GM12878 (cell line): ENCODE results near the gene SLC25A39. TPM values are rescaled to one million over a fixed set of nuclear protein-coding genes. Genes with fewer than 3 reads are reported as not detected.

Source experiments
- ATAC-seq: fragments of 200-7000 bp; cut with Tn5 transposase; 3 replicates; pipeline ENCODE4 v1.9.1; 2020; ENCODE audit warnings: mild to moderate bottlenecking, moderate library complexity
- BruUV-seq: library from RNA; stranded (reverse); fragments of 400-500 nt; replicated peaks from 2 replicates; lab custom pipeline; 2021; lab: Mats Ljungman, UMichigan
- CTCF ChIA-PET: fragments of 300-600 bp; sonication (Branson Sonifier 250); formaldehyde crosslinking; extraction: SDS; loops from one replicate; lab custom pipeline; 2021; ENCODE audit warnings: inconsistent platforms; lab: Yijun Ruan, JAX
- POLR2A ChIA-PET: fragments of 350-600 bp; formaldehyde crosslinking; extraction: SDS; loops from one replicate; lab custom pipeline; 2021; ENCODE audit warnings: inconsistent platforms; lab: Charles Lee
- RAD21 ChIA-PET: fragments of 300-600 bp; sonication (Branson Sonifier 250); formaldehyde crosslinking; loops from one replicate; lab custom pipeline; 2023; ENCODE audit warnings: antibody characterized with exemption; ENCODE audit not compliant: unreplicated experiment; lab: Charles Lee
- SMC1A ChIA-PET: fragments of 300-600 bp; sonication (Branson Sonifier 250); formaldehyde crosslinking; loops from one replicate; lab custom pipeline; 2023; ENCODE audit not compliant: unreplicated experiment, uncharacterized antibody; lab: Charles Lee
- DNase-seq: peaks from one replicate; pipeline ENCODE4 v3.0.0-alpha.2; 2011; ENCODE audit warnings: low read depth, low spot score
- FAIRE-seq: peaks from 3 replicates; lab custom pipeline; 2011; peaks lifted over from hg19 to GRCh38; lab: Jason Lieb, UNC
- H2AFZ ChIP-seq: 2 replicates; pipeline ENCODE4 v1.6.0; 2011; ENCODE audit warnings: low read depth, low read length, control low read depth; ENCODE audit not compliant: control insufficient read depth
- H3K27ac ChIP-seq: 2 replicates; pipeline ENCODE4 v1.5.1; 2011; ENCODE audit warnings: control low read depth; ENCODE audit not compliant: control insufficient read depth, insufficient read depth
- H3K27me3 ChIP-seq, 2 experiments: replicated peaks in 1 of 2; 2 replicates each; pipeline versions ENCODE4 v1.6.0 to v1.6.1; 2011; ENCODE audit warnings: low read length in 1 of 2; ENCODE audit not compliant: control insufficient read depth in 2 of 2, insufficient read depth in 2 of 2
- H3K36me3 ChIP-seq, 2 experiments: 2 replicates each; pipeline ENCODE4 v1.5.1; 2011; ENCODE audit warnings: low read length in 1 of 2; ENCODE audit not compliant: control insufficient read depth in 2 of 2, insufficient read depth in 2 of 2
- H3K4me1 ChIP-seq: 2 replicates; pipeline ENCODE4 v1.6.1; 2011; ENCODE audit warnings: mild to moderate bottlenecking, low read length, moderate library complexity, mixed read lengths; ENCODE audit not compliant: control insufficient read depth, insufficient read depth
- H3K4me2 ChIP-seq: 2 replicates; pipeline ENCODE4 v1.6.0; 2011; ENCODE audit warnings: control low read depth; ENCODE audit not compliant: control insufficient read depth, insufficient read depth
- H3K4me3 ChIP-seq: fragments of 200-600 bp; sonication (generic); 2 replicates; pipeline ENCODE4 v1.5.1; 2016
- H3K79me2 ChIP-seq: 2 replicates; pipeline ENCODE4 v1.6.0; 2011; ENCODE audit warnings: low read length; ENCODE audit not compliant: control insufficient read depth, insufficient read depth
- H3K9ac ChIP-seq: 2 replicates; pipeline ENCODE4 v1.8.0; 2011; ENCODE audit warnings: low read length, control low read depth, mixed read lengths; ENCODE audit not compliant: control insufficient read depth, insufficient read depth
- H3K9me3 ChIP-seq: replicated peaks from 3 replicates; pipeline ENCODE4 v1.5.1; 2011; ENCODE audit warnings: mild to moderate bottlenecking, low read length; ENCODE audit not compliant: control insufficient read depth, insufficient read depth
- H4K20me1 ChIP-seq: 2 replicates; pipeline ENCODE4 v1.6.0; 2011; ENCODE audit not compliant: control insufficient read depth, insufficient read depth
- E2F8 ChIP-seq: fragments of 450-650 bp; IDR thresholded peaks from 2 replicates; pipeline ENCODE4 v1.6.1; 2018; ENCODE audit warnings: mild to moderate bottlenecking, low read depth, moderate library complexity; ENCODE audit not compliant: partially characterized antibody
- JUND ChIP-seq: IDR thresholded peaks from 2 replicates; pipeline ENCODE4 v1.6.1; 2012; ENCODE audit warnings: low read depth, mild to moderate bottlenecking, low read length, improper control_type of control experiment, moderate library complexity
- RUNX3 ChIP-seq: IDR thresholded peaks from 2 replicates; pipeline ENCODE4 v1.6.1; 2012; ENCODE audit warnings: low read length, inconsistent platforms
- SMARCA5 ChIP-seq: fragments of 450-650 bp; IDR thresholded peaks from 2 replicates; pipeline ENCODE4 v1.6.1; 2017; ENCODE audit warnings: mild to moderate bottlenecking
- TBL1XR1 ChIP-seq: IDR thresholded peaks from 2 replicates; pipeline ENCODE4 v1.6.1; 2012; ENCODE audit warnings: low read depth, low read length, improper control_type of control experiment
- WGBS: methylation state at CpG from one replicate; pipeline ENCODE4 v1.1.6; 2016; ENCODE audit warnings: low lambda C conversion rate; ENCODE audit not compliant: insufficient replicate concordance, insufficient coverage; ENCODE audit errors: missing lambda C conversion rate; 5-methylcytosine and 5-hydroxymethylcytosine counted together
- in situ Hi-C: fragments of 300-500 bp; cut with MboI; formaldehyde crosslinking; loops from 9 replicates; pipeline ENCODE4 v1.14.3; 2018; ENCODE audit warnings: mixed read lengths
- intact Hi-C: fragments of 100-400 bp; cut with micrococcal nuclease; formaldehyde crosslinking; loops from one replicate; pipeline ENCODE4 v1.14.2; 2022; ENCODE audit not compliant: unreplicated experiment
- polyA plus RNA-seq, 11 experiments: library from polyadenylated mRNA; depleted of rRNA in 4 of 11; unstranded in 6 of 11; stranded (reverse) in 5 of 11; fragments of >200 nt; fragmentation: Nextera tagmentation in 4 of 11; fragmentation: Illumina TruSeq in 1 of 11; extraction: Ambion mirVana in 4 of 11; extraction: Trizol in 1 of 11; gene quantifications; 1 replicate in 1 of 11; 2 replicates in 10 of 11; pipeline versions ENCODE4 v1.2.1 to v1.2.3, GENCODE V29; 2011 to 2016; ENCODE audit warnings: inconsistent platforms in 2 of 11, missing spikeins in 2 of 11, low read depth in 1 of 11
- total RNA-seq, 4 experiments: library from RNA; depleted of rRNA in 3 of 4; stranded (reverse); fragments of >200 nt in 3 of 4; fragmentation: Illumina TruSeq in 1 of 4; extraction: Trizol in 1 of 4; gene quantifications; 2 replicates each; pipeline versions ENCODE4 v1.2.1 to v1.2.3, GENCODE V29; 2013 to 2021
- TF ChIP-seq, protein P1 (sequence below): IDR thresholded peaks from 2 replicates; pipeline ENCODE4 v1.6.1; 2012; ENCODE audit warnings: mild to moderate bottlenecking, low read depth, low read length

SLC25A39 gene
- total and polyA plus RNA-seq, 10 of the 15 experiments (the other 5 are each of a cell fraction or from before 2014, with no cell fraction given), result 3.5 to 270 (median 150) TPM

DNA sequence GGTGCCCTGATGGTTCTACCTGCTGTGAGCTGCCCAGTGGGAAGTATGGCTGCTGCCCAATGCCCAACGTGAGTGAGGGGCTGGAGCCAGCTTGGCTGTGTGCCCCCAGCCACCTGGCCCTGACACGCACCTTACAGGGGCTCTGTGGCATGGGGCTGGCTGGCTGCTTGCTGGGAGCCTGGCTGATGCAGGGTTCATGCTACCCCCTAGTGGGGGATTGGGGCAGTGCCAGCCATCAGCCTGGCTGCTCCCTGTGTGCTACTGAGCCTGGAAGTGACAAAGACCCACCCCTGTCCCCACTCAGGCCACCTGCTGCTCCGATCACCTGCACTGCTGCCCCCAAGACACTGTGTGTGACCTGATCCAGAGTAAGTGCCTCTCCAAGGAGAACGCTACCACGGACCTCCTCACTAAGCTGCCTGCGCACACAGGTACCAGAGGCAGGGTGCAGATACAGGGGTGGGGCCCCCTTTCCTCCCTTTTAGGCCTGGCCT, 26.2 kb upstream of the SLC25A39 start (continued):
- TF ChIP-seq RUNX3 (no peak; the same call in 1 of the 2 replicates), SMARCA5 (peak; percentile 82; the same call in 1 of the 2 replicates)

DNA sequence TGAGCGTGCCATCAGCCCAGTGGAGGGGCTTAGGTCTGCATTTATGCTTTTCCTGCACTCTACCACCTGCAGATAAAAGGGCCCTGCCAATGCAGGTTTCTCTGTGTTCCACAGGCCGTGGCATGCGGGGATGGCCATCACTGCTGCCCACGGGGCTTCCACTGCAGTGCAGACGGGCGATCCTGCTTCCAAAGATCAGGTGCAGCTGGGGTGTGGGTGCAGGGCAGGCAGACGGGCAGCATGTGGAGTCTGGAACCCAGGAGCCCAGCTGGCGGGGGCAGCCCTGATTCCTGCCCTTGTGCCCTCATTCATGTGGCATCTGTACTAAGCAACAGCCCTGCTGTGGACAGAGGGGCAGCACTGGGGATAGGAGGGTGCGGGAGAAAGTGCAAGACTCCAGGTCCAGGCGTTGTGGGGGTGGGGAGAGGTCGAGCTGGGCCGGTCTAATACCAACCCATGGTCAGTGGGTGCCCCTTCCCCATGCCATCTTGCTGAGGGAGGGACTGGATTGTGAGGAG, 25.0 kb upstream of the SLC25A39 start:
- WGBS, result 89% methylated on average over 12 of the region's 12 CpGs
- Histone ChIP-seq H4K20me1 (no peaks in the 10 kb centered on the region), H3K4me3 (peak overlapping the region; percentile 37; the same call in 1 of the 2 replicates), H2AFZ (no peak overlapping the region), H3K9ac (no peak overlapping the region), H3K79me2 (peaks cover 34% of the 10 kb centered on the region), H3K4me1 (peaks cover 40% of the 10 kb centered on the region), H3K27ac (peak overlapping the region; percentile 92), H3K27me3 (no peaks in the 10 kb centered on the region; a peak in 1 of 4 replicates), H3K9me3 (no peaks in the 10 kb centered on the region), H3K36me3 (peaks cover 18 to 20% of the 10 kb centered on the region in 2 experiments; a peak in 3 of 4 replicates), H3K4me2 (peak overlapping the region; percentile 97)
- ChIA-PET POLR2A (interaction anchor here (0.5 to 1.2 kb wide), 4 partner anchors 8 to 208 kb away, joined by 3 to 5 read pairs (median 3); no protein-coding TSS in a partner anchor), RAD21 (interaction anchor here (1.0 to 3.0 kb wide), 5 partner anchors 16 to 139 kb away, joined by 3 to 21 read pairs (median 8); partner anchors contain the start of gene SLC25A39), CTCF (interaction anchor here (0.6 to 12.5 kb wide), 13 partner anchors 8 to 440 kb away, joined by 3 to 154 read pairs (median 6); partner anchors contain the start of gene FAM171A2), SMC1A (interaction anchor here (0.8 to 2.5 kb wide), 6 partner anchors 14 to 140 kb away, joined by 3 to 10 read pairs (median 5); partner anchors contain the start of gene FAM171A2)
- in situ Hi-C loops (no loop called here), intact Hi-C loops (loop anchor here (2.0 to 5.0 kb wide), 2 partner anchors 131 to 147 kb away; partner anchors contain the start of gene UBTF)
- no peak for FAIRE-seq
- no peak for DNase-seq
- TF ChIP-seq E2F8, result no peak
- no peak for TF ChIP-seq TBL1XR1
- TF ChIP-seq, protein P1, sequence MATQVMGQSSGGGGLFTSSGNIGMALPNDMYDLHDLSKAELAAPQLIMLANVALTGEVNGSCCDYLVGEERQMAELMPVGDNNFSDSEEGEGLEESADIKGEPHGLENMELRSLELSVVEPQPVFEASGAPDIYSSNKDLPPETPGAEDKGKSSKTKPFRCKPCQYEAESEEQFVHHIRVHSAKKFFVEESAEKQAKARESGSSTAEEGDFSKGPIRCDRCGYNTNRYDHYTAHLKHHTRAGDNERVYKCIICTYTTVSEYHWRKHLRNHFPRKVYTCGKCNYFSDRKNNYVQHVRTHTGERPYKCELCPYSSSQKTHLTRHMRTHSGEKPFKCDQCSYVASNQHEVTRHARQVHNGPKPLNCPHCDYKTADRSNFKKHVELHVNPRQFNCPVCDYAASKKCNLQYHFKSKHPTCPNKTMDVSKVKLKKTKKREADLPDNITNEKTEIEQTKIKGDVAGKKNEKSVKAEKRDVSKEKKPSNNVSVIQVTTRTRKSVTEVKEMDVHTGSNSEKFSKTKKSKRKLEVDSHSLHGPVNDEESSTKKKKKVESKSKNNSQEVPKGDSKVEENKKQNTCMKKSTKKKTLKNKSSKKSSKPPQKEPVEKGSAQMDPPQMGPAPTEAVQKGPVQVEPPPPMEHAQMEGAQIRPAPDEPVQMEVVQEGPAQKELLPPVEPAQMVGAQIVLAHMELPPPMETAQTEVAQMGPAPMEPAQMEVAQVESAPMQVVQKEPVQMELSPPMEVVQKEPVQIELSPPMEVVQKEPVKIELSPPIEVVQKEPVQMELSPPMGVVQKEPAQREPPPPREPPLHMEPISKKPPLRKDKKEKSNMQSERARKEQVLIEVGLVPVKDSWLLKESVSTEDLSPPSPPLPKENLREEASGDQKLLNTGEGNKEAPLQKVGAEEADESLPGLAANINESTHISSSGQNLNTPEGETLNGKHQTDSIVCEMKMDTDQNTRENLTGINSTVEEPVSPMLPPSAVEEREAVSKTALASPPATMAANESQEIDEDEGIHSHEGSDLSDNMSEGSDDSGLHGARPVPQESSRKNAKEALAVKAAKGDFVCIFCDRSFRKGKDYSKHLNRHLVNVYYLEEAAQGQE, result no peak
- no peak for TF ChIP-seq JUND
- BruUV-seq, result no TSS peak
- ATAC-seq, result no peak
